GM12864 (cell line): Measurements from ENCODE around the gene OGN.
A peak's percentile ranks its signal among the peaks of the same experiment; 100 is the strongest.

Experiments
- DNase-seq: peaks from one replicate; pipeline ENCODE4 v3.0.0-alpha.2; 2011; ENCODE audit warnings: low read depth
- H3K4me3 ChIP-seq: 2 replicates; pipeline ENCODE4 v1.5.1; 2011; ENCODE audit warnings: mild to moderate bottlenecking, low read depth, low read length, control low read depth
- TF ChIP-seq, protein P1 (sequence below): IDR thresholded peaks from 2 replicates; pipeline ENCODE4 v1.5.1; 2011; ENCODE audit warnings: low read depth, mild to moderate bottlenecking, moderate library complexity, low read length, control low read depth, inconsistent platforms; ENCODE audit errors: missing control alignments

OGN gene, protein sequence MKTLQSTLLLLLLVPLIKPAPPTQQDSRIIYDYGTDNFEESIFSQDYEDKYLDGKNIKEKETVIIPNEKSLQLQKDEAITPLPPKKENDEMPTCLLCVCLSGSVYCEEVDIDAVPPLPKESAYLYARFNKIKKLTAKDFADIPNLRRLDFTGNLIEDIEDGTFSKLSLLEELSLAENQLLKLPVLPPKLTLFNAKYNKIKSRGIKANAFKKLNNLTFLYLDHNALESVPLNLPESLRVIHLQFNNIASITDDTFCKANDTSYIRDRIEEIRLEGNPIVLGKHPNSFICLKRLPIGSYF

DNA sequence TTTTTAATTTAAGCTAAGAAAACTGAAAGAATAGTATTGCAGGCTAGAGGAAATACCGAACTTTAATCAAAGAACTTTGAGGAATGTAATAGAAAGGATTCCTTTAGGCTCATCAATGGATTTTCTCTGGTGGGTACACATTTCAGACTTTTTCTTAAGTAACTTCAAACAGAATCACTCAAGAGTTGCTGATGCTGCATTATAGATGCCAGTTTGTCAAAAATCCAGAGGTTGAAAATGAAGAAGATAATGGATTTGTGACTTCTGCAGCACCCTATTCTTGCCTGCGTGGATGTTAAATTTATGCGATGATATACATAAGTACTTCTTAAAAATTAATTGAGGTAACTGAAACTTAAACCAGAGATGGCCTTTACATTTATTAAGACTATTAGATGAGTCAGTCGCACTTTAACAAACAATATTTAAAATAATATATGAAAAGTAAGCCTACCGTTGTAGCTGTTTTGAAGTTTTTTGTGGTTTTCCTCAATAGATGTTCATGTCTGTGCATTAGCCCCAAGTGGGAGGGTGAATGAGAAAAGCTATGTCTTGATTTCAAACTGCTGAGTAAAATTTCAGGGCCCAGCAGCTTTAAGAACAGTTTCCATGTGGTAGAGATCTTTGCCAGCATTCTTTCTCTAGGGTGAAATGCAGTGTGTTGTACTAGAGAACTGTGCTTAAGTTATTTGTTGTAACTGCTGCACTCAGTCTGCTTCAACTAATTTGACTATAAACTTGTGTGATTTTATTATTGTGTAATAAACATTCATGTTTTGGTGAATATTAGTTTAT is at the start of gene OGN:
Gene OGN, minus strand, starts transcription at position 537 of the 795 bp plus-strand sequence. CDS start 1,171 bp downstream, outside the sequence.
- H3K4me3 ChIP-seq, result no peak within 1 kb of the TSS
- TF ChIP-seq, protein P1, sequence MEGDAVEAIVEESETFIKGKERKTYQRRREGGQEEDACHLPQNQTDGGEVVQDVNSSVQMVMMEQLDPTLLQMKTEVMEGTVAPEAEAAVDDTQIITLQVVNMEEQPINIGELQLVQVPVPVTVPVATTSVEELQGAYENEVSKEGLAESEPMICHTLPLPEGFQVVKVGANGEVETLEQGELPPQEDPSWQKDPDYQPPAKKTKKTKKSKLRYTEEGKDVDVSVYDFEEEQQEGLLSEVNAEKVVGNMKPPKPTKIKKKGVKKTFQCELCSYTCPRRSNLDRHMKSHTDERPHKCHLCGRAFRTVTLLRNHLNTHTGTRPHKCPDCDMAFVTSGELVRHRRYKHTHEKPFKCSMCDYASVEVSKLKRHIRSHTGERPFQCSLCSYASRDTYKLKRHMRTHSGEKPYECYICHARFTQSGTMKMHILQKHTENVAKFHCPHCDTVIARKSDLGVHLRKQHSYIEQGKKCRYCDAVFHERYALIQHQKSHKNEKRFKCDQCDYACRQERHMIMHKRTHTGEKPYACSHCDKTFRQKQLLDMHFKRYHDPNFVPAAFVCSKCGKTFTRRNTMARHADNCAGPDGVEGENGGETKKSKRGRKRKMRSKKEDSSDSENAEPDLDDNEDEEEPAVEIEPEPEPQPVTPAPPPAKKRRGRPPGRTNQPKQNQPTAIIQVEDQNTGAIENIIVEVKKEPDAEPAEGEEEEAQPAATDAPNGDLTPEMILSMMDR, result no peak
- no peak for DNase-seq

DNA sequence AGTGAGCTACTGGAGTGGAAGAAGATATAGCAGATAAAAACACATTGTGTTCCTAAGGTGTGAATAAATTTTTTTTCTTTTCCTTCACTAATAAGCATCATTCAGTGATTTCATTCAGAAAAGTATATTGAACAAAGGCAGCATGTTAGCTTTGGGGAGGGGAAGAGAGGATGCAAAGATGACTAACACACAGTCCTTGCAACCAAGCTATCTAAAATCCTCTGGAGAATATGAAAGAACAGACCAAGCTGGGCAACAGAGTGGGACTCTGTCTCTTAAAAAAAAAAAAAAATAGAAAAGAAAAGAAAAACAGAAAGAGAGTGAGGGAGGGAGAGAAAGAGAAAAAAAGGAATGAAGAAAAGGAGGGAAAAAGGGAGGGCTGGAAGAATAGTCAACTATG is 42.2 kb upstream of the OGN start:
- no peak for DNase-seq
- H3K4me3 ChIP-seq, result no peak overlapping the region
- TF ChIP-seq, protein P1, result no peak

DNA sequence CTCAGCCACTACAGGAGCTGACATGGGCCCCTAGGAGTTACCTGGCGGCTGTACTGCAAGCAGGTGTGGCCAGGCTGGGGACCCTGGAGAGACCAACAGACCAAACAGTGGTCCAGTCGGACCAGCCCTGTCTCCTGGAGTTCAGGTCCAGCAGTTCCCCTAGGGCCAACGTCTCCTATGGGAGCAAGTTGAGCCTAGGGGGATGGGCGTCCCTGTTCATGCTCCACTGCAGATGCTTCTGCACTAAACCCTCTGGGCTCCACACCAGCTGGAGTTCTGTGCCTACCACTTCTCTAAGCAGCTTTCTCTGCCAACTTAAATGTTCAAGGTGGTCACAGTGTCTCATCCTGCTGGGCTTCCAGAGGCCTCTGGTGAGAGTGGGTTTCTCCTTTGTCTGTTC is 40.5 kb upstream of the OGN start:
- TF ChIP-seq, protein P1, result no peak
- H3K4me3 ChIP-seq, result no peak overlapping the region
- no peak for DNase-seq

DNA sequence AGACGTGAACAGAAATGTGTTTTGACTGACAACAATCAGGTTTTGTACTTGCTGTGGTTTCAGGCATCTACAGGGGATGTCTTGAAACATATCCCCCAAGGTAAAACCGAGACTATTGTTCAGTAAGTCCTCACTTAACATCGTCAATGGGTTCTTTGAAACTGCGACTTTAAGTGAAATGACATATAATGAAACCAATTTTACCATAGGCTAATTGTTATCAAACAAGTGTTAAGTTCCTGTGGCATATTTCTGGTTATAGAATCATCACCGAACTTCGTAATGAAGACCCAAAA is 36.3 kb upstream of the OGN start:
- no peak overlapping the region for H3K4me3 ChIP-seq
- TF ChIP-seq, protein P1, result no peak
- DNase-seq, result peak; percentile 16

DNA sequence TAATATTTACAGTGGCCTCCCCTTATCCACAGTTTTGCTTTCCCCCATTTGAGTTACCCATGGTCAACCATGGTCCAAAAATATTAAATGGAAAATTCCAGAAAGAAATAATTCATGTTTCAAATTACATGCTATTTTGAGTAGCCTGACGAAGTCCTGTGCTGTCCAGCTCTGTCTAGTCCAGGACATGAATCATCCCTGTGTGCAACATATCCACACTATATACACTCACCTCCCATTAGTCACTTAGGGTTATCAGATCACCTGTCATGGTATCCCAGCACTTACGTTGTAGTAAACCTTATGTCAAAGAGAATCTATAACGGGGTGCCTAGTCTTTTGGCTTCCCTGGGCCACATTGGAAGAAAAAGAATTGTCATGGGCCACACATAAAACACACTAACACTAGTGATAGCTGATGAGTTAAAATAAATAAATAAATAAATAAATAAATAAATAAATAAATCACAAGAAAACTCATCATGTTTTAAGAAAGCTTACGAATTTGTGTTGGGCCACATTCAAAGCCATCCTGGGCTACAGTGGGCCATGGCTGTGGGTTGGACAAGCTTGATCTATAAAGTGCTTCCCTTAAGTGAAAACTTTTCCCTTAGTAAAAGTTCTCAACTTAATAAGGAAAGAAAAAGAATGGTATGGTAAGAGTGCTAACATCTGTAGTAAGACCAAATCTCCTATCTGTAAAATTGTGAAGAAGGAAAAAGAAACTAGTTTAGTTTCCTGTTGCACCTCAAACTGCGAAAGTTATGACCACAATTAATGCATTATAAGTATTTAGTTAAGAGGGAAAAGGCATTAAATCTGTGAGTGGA is 35.8 kb upstream of the OGN start:
- no peak for DNase-seq
- H3K4me3 ChIP-seq, result no peak overlapping the region
- TF ChIP-seq, protein P1, result no peak

DNA sequence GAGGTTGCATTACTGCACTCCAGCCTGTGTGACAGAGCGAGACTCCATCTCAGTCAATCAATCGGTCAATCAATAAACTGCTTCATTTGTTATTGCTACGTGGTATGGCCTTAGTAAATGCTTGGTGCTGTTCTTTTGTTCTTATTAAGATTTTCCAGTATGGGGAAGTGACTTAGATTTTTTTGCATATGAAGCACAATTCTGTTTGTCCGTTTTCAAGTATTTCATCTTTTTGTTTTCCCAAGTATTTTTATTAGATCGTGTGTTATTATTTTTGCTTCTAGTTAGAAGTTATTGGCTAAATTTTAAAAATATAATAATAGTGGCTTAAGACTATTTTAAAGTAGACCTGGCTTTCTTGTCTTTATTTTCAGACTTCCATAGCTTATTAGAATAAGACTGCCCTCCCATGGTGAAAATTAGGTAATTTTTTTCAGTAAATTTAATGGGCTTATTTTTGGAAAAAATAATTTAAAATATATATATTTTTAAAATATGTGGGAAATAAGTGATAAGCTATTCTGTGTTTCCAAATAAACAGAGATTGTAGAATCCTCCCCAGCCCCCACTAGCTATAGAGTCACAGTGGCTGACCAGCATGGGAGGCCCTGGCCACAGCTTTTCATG is 34.6 kb upstream of the OGN start:
- TF ChIP-seq, protein P1, result no peak
- H3K4me3 ChIP-seq, result no peak overlapping the region
- DNase-seq, result no peak
